GM13976 (cell line): ENCODE results near the gene SV2B.

Experiments used
- DNase-seq: peaks from one replicate; pipeline ENCODE4 v3.0.0; 2012; ENCODE audit warnings: low spot score
- in situ Hi-C: fragments of 300-500 bp; cut with MboI; formaldehyde crosslinking; loops from one replicate; pipeline ENCODE4 v1.12.0; 2022; ENCODE audit warnings: low sequenced_read_pairs, mixed read lengths, inconsistent platforms; ENCODE audit not compliant: unreplicated experiment
- TF ChIP-seq, protein P1 (sequence below): IDR thresholded peaks from 2 replicates; pipeline ENCODE4 v1.5.1; 2012; ENCODE audit warnings: borderline replicate concordance, mild to moderate bottlenecking; ENCODE audit not compliant: insufficient read depth; ENCODE audit errors: extremely low read depth, missing control alignments, control extremely low read depth

Gene SV2B

GRCh38 chr15:91171334-91171733 lies 71.3 kb downstream of the SV2B start:
- TF ChIP-seq, protein P1, sequence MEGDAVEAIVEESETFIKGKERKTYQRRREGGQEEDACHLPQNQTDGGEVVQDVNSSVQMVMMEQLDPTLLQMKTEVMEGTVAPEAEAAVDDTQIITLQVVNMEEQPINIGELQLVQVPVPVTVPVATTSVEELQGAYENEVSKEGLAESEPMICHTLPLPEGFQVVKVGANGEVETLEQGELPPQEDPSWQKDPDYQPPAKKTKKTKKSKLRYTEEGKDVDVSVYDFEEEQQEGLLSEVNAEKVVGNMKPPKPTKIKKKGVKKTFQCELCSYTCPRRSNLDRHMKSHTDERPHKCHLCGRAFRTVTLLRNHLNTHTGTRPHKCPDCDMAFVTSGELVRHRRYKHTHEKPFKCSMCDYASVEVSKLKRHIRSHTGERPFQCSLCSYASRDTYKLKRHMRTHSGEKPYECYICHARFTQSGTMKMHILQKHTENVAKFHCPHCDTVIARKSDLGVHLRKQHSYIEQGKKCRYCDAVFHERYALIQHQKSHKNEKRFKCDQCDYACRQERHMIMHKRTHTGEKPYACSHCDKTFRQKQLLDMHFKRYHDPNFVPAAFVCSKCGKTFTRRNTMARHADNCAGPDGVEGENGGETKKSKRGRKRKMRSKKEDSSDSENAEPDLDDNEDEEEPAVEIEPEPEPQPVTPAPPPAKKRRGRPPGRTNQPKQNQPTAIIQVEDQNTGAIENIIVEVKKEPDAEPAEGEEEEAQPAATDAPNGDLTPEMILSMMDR: no peak
- in situ Hi-C loops: no loop called here
- no peak for DNase-seq

DNA sequence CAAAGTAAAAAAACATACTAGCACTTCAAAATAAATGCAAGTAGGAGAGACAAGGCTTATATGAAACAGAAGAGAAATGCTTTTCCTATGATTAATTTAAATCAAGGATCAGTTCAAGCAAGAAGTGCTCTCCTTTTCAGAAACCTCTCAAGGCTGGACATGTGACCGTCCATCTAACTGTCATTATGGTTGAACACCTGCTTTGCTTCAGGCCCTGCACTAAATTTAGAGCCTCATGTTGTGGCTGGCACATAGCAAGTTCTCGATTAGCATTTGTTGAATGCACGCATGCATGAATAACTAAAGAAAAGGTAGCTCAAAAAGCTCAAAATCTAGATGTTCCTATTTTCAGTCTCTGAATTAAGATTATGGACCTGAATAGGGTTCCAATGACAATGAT lies 82.0 kb downstream of the SV2B start:
- TF ChIP-seq, protein P1: no peak
- DNase-seq: no peak
- in situ Hi-C loops: no loop called here

DNA sequence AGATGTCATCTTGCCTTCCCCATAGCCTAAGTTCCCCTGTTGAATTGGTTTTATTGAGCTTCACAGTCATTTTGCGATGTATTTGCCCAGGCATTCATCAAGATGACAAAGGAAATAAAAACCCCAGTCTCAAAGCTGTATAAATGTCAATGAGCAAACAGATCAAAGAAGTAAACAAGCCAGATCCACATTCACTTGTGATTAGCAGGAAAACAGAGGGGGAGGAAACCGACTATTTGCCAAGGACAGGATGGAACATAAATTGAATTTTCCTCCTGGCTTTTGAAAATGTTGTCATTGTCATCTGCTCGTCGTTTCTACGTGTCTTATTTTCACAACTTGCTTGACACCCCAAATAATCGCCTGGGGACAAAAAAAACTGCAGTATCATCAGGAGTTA lies 83.5 kb downstream of the SV2B start:
- TF ChIP-seq, protein P1: no peak
- DNase-seq: no peak
- in situ Hi-C loops: no loop called here

GRCh38 chr15:91184441-91184840 lies 84.4 kb downstream of the SV2B start:
- in situ Hi-C loops: no loop called here
- TF ChIP-seq, protein P1: no peak

GRCh38 chr15:91186904-91187656 lies 87.0 kb downstream of the SV2B start:
- TF ChIP-seq, protein P1: no peak
- in situ Hi-C loops: no loop called here
- peak; percentile 32 for DNase-seq

More at GRCh38 chr15:91184441-91184840, 84.4 kb downstream of the SV2B start:
- DNase-seq: no peak

DNA sequence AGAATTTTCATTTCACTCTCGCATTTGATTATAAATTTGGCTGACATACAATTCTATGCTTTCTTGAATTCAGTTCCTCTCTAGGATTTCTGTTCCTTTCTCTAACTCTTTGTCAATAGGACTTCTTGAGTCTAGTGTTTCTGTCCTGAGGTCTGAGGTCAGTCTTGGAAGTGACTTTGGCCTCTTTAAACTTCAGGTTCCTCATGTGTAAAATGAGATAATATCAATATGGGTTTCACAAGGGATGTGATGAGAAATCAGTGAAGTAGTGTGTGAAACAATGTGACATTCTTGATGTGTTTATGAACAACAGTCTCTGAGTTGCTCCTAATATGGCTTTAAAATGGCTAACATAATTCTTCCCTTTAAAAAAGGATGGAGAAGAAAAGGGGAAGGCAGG lies 92.2 kb downstream of the SV2B start:
- TF ChIP-seq, protein P1: no peak
- peak; percentile 14 for DNase-seq
- in situ Hi-C loops: no loop called here
